Measurements from ENCODE around the gene TCP11. TPM values are rescaled to one million over a fixed set of nuclear protein-coding genes. Genes with fewer than 3 reads are reported as not detected.

TCP11 gene
- total RNA-seq, 1 donor from 2014 or later: not detected

- no peak overlapping the region for H3K4me3 ChIP-seq
- H3K36me3 ChIP-seq: peaks cover 4 to 52% of the 10 kb centered on the region in 2 donors
- no peak for TF ChIP-seq CTCF (IDR thresholded peaks at IDR 0.05)
- no peak for TF ChIP-seq POLR2AphosphoS5 (IDR thresholded peaks at IDR 0.05; ENCODE audit: insufficient read depth in 1 of 2, low read depth in 1 of 2)
- TF ChIP-seq POLR2A (IDR thresholded peaks at IDR 0.05): no peak
- no peaks in the 10 kb centered on the region for H3K9me3 ChIP-seq
- no peaks in the 10 kb centered on the region for H3K27me3 ChIP-seq
- no peak for DNase-seq (ENCODE audit: extremely low spot score in 2 of 2)
- H3K27ac ChIP-seq: no peak overlapping the region
- H3K4me1 ChIP-seq: peaks cover 16% of the 10 kb centered on the region
- intact Hi-C loops (cut with DNase I): no loop called here
These were observed 61.0 kb downstream of the TCP11 start for GRCh38 chr6:35080016-35080680.

- intact Hi-C loops (cut with DNase I): no loop called here
- no peak overlapping the region for H3K27ac ChIP-seq
- no peak for TF ChIP-seq POLR2AphosphoS5 (IDR thresholded peaks at IDR 0.05; ENCODE audit: insufficient read depth in 1 of 2, low read depth in 1 of 2)
- TF ChIP-seq CTCF (IDR thresholded peaks at IDR 0.05): no peak
- peaks cover 4 to 49% of the 10 kb centered on the region in 2 donors for H3K36me3 ChIP-seq
- no peaks in the 10 kb centered on the region for H3K27me3 ChIP-seq
- no peak overlapping the region for H3K4me3 ChIP-seq
- no peak for DNase-seq (ENCODE audit: extremely low spot score in 2 of 2)
- peaks cover 15% of the 10 kb centered on the region for H3K4me1 ChIP-seq
- no peaks in the 10 kb centered on the region for H3K9me3 ChIP-seq
These were observed 61.7 kb downstream of the TCP11 start for GRCh38 chr6:35079311-35080000.

GRCh38 chr6:35078896-35079295 lies 62.2 kb downstream of the TCP11 start:
- no peaks in the 10 kb centered on the region for H3K9me3 ChIP-seq
- H3K4me3 ChIP-seq: no peak overlapping the region
- no peaks in the 10 kb centered on the region for H3K27me3 ChIP-seq
- H3K4me1 ChIP-seq: peaks cover 10% of the 10 kb centered on the region
- DNase-seq (ENCODE audit: extremely low spot score in 2 of 2): no peak
- no peak overlapping the region for H3K27ac ChIP-seq
- TF ChIP-seq CTCF (IDR thresholded peaks at IDR 0.05): no peak
- no peak for TF ChIP-seq POLR2A (IDR thresholded peaks at IDR 0.05)
- no peak for TF ChIP-seq POLR2AphosphoS5 (IDR thresholded peaks at IDR 0.05; ENCODE audit: insufficient read depth in 1 of 2, low read depth in 1 of 2)
- H3K36me3 ChIP-seq: peaks cover 2 to 45% of the 10 kb centered on the region in 2 donors
- intact Hi-C loops (cut with DNase I): no loop called here

GRCh38 chr6:35078226-35078850 lies 62.8 kb downstream of the TCP11 start:
- no peaks in the 10 kb centered on the region for H3K9me3 ChIP-seq
- TF ChIP-seq POLR2A (IDR thresholded peaks at IDR 0.05) (no peak), CTCF (IDR thresholded peaks at IDR 0.05) (no peak), POLR2AphosphoS5 (IDR thresholded peaks at IDR 0.05; ENCODE audit: insufficient read depth in 1 of 2, low read depth in 1 of 2) (no peak)
- peaks cover 10% of the 10 kb centered on the region for H3K4me1 ChIP-seq
- H3K4me3 ChIP-seq: no peak overlapping the region
- peaks cover 0 to 45% of the 10 kb centered on the region in 2 donors for H3K36me3 ChIP-seq
- H3K27me3 ChIP-seq: no peaks in the 10 kb centered on the region
- no peak overlapping the region for H3K27ac ChIP-seq
- intact Hi-C loops (cut with DNase I): no loop called here
- no peak for DNase-seq (ENCODE audit: extremely low spot score in 2 of 2)

All from vagina (tissue), 2 donors.